Astrocyte (in vitro differentiated cells and primary cell): ENCODE measurements around the gene MCTP1. TPM values are rescaled to one million over a fixed set of nuclear protein-coding genes. Genes with fewer than 3 reads are reported as not detected.

Experiments used
- DNase-seq: peaks from one replicate; pipeline ENCODE4 v3.0.0-alpha.2; 2010; ENCODE audit warnings: low read depth
- FAIRE-seq: peaks from 2 replicates; lab custom pipeline; 2011; peaks lifted over from hg19 to GRCh38; lab: Jason Lieb, UNC
- H2AFZ ChIP-seq: 2 replicates; pipeline ENCODE4 v1.6.0; 2012; ENCODE audit warnings: low read depth, low read length, inconsistent platforms
- H3K27ac ChIP-seq: 2 replicates; pipeline ENCODE4 v1.5.1; 2011; ENCODE audit warnings: low read depth, low read length, inconsistent platforms
- H3K27me3 ChIP-seq: 2 replicates; pipeline ENCODE4 v1.6.0; 2011; ENCODE audit warnings: low read length, inconsistent platforms; ENCODE audit not compliant: insufficient read depth
- H3K36me3 ChIP-seq: 2 replicates; pipeline ENCODE4 v1.5.1; 2011; ENCODE audit warnings: low read length, inconsistent platforms; ENCODE audit not compliant: insufficient read depth
- H3K4me1 ChIP-seq: 2 replicates; pipeline ENCODE4 v1.5.1; 2011; ENCODE audit warnings: low read length, inconsistent platforms; ENCODE audit not compliant: insufficient read depth
- H3K4me2 ChIP-seq: 2 replicates; pipeline ENCODE4 v1.6.0; 2012; ENCODE audit warnings: low read length, inconsistent platforms
- H3K4me3 ChIP-seq: 2 replicates; pipeline ENCODE4 v1.5.1; 2011; ENCODE audit warnings: low read depth, mild to moderate bottlenecking, low read length, inconsistent platforms; ENCODE audit not compliant: insufficient read depth
- H3K79me2 ChIP-seq: 2 replicates; pipeline ENCODE4 v1.6.0; 2012; ENCODE audit warnings: mild to moderate bottlenecking, low read length, inconsistent platforms; ENCODE audit not compliant: insufficient read depth
- H3K9ac ChIP-seq: 2 replicates; pipeline ENCODE4 v1.6.0; 2012; ENCODE audit warnings: mild to moderate bottlenecking, low read length, inconsistent platforms
- H3K9me3 ChIP-seq: 2 replicates; pipeline ENCODE4 v1.5.1; 2012; ENCODE audit warnings: low read depth, mild to moderate bottlenecking, low read length, inconsistent platforms; ENCODE audit not compliant: insufficient read depth
- H4K20me1 ChIP-seq: 2 replicates; pipeline ENCODE4 v1.6.0; 2012; ENCODE audit warnings: low read length, inconsistent platforms; ENCODE audit not compliant: insufficient read depth
- H3K27ac Mint-ChIP-seq: one replicate; pipeline ENCODE4 v1.8.0; 2021; ENCODE audit warnings: mild to moderate bottlenecking, mixed read lengths; ENCODE audit not compliant: unreplicated experiment
- H3K27me3 Mint-ChIP-seq: one replicate; pipeline ENCODE4 v1.8.0; 2021; ENCODE audit warnings: low read depth, mixed read lengths; ENCODE audit not compliant: unreplicated experiment
- H3K36me3 Mint-ChIP-seq: one replicate; pipeline ENCODE4 v1.8.0; 2021; ENCODE audit warnings: low read depth, mixed read lengths; ENCODE audit not compliant: unreplicated experiment
- H3K4me1 Mint-ChIP-seq: one replicate; pipeline ENCODE4 v1.8.0; 2021; ENCODE audit warnings: low read depth, mixed read lengths; ENCODE audit not compliant: unreplicated experiment
- H3K4me3 Mint-ChIP-seq: one replicate; pipeline ENCODE4 v1.8.0; 2021; ENCODE audit warnings: mild to moderate bottlenecking, moderate library complexity, mixed read lengths; ENCODE audit not compliant: unreplicated experiment
- H3K9me3 Mint-ChIP-seq: one replicate; pipeline ENCODE4 v1.8.0; 2021; ENCODE audit warnings: mild to moderate bottlenecking, mixed read lengths; ENCODE audit not compliant: unreplicated experiment
- EZH2 ChIP-seq: IDR thresholded peaks from 2 replicates; pipeline ENCODE4 v1.6.1; 2012; ENCODE audit warnings: mild to moderate bottlenecking, low read length, inconsistent platforms; ENCODE audit not compliant: insufficient read depth
- total RNA-seq: library from RNA; stranded (reverse); gene quantifications from 2 replicates; pipeline ENCODE4 v1.2.1, GENCODE V29; 2021
- TF ChIP-seq, protein P1 (sequence below): IDR thresholded peaks from 2 replicates; pipeline ENCODE4 v1.5.1; 2011; ENCODE audit warnings: low read depth, mild to moderate bottlenecking, inconsistent platforms, low read length, moderate library complexity; ENCODE audit not compliant: insufficient read depth

Gene MCTP1
- total RNA-seq, 1 donor from 2014 or later: 40.6 TPM

DNA sequence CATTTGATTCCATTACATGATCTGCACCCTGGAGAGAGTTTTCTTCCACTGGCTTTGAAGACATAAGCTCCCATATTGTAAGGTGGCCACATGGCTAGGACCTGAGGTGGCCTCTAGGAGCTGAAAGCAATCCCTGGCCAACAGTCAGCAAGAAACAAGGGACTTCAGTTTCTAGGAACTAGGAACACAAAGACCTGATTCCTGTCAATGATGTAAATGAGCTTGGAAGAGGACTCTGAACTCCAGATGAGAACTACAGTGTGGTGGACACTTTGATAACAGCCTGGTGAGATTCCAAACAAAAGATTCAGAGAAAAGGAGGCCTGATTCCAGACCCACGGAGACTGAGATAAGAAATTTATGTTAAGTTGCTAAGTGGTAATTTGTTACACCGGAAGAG, 129.0 kb downstream of the MCTP1 start:
- Mint-ChIP-seq H3K9me3 (no peaks in the 10 kb centered on the region), H3K36me3 (peaks cover 4% of the 10 kb centered on the region), H3K4me3 (no peak overlapping the region), H3K27ac (no peak overlapping the region), H3K27me3 (no peaks in the 10 kb centered on the region), H3K4me1 (peaks cover 4% of the 10 kb centered on the region)
- no peaks in the 10 kb centered on the region for H3K79me2 ChIP-seq
- H3K4me2 ChIP-seq: no peak overlapping the region
- H3K27me3 ChIP-seq: no peaks in the 10 kb centered on the region
- no peaks in the 10 kb centered on the region for H3K9me3 ChIP-seq
- no peak overlapping the region for H2AFZ ChIP-seq
- DNase-seq (no peak), FAIRE-seq (no peak)
- H3K4me1 ChIP-seq: no peaks in the 10 kb centered on the region
- H3K4me3 ChIP-seq: no peak overlapping the region
- H3K36me3 ChIP-seq: no peaks in the 10 kb centered on the region
- H3K27ac ChIP-seq: no peak overlapping the region
- H4K20me1 ChIP-seq: no peaks in the 10 kb centered on the region
- no peak overlapping the region for H3K9ac ChIP-seq
- TF ChIP-seq, protein P1, sequence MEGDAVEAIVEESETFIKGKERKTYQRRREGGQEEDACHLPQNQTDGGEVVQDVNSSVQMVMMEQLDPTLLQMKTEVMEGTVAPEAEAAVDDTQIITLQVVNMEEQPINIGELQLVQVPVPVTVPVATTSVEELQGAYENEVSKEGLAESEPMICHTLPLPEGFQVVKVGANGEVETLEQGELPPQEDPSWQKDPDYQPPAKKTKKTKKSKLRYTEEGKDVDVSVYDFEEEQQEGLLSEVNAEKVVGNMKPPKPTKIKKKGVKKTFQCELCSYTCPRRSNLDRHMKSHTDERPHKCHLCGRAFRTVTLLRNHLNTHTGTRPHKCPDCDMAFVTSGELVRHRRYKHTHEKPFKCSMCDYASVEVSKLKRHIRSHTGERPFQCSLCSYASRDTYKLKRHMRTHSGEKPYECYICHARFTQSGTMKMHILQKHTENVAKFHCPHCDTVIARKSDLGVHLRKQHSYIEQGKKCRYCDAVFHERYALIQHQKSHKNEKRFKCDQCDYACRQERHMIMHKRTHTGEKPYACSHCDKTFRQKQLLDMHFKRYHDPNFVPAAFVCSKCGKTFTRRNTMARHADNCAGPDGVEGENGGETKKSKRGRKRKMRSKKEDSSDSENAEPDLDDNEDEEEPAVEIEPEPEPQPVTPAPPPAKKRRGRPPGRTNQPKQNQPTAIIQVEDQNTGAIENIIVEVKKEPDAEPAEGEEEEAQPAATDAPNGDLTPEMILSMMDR: no peak
- no peak for TF ChIP-seq EZH2

DNA sequence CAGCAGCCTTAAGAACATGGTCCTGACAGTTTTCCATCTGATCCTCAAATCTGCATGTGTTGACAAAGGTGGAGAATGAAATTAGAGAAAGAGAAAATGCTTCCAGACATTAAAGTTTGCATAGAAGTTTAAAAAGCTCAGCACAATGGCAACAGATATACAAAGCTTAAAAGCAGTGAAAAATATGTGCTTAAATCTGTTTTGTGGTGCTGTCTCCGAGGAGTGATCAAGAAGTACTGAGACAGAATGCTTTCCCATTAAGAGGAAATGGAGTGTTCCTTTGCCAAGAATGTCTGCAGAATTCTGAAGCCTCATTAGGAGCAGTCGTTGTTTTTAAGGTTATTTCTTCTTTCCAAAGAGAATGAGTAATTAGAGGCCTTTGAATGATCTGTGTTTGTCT, 131.4 kb downstream of the MCTP1 start:
- no peaks in the 10 kb centered on the region for H3K27me3 Mint-ChIP-seq
- H3K4me1 Mint-ChIP-seq: peaks cover 6% of the 10 kb centered on the region
- peaks cover 2% of the 10 kb centered on the region for H3K9me3 Mint-ChIP-seq
- H3K36me3 Mint-ChIP-seq: peaks cover 6% of the 10 kb centered on the region
- H3K27ac Mint-ChIP-seq: peak overlapping the region; percentile 13
- TF ChIP-seq EZH2: no peak
- TF ChIP-seq, protein P1: no peak
- Histone ChIP-seq H3K79me2 (no peaks in the 10 kb centered on the region), H4K20me1 (no peaks in the 10 kb centered on the region), H3K36me3 (no peaks in the 10 kb centered on the region), H3K9me3 (no peaks in the 10 kb centered on the region), H3K27ac (no peak overlapping the region), H3K4me3 (no peak overlapping the region), H3K4me1 (no peaks in the 10 kb centered on the region), H2AFZ (no peak overlapping the region), H3K4me2 (no peak overlapping the region), H3K9ac (no peak overlapping the region), H3K27me3 (no peaks in the 10 kb centered on the region)
- no peak for FAIRE-seq
- no peak overlapping the region for H3K4me3 Mint-ChIP-seq
- DNase-seq: no peak

DNA sequence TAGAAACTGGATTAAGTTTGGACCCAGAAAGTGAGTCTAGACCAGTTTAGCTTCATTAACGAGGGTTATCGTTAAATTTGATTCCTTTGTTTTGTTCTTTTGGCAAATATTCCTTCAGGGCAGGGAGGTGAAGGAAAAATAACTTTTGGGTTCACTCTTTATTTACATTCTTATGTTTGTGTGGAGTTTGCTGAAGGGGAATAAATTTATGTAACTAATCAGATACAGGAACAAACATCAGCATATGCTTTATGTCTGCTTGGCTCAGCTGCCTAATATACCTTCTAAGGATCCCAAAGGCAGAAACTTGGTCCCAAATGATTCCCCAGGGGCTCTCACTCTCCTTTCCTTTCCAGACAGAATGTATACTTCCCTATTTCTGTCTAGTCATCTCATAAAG, 132.4 kb downstream of the MCTP1 start:
- Histone ChIP-seq H2AFZ (no peak overlapping the region), H3K4me1 (no peaks in the 10 kb centered on the region), H3K4me3 (no peak overlapping the region), H3K27me3 (no peaks in the 10 kb centered on the region), H3K9me3 (no peaks in the 10 kb centered on the region), H4K20me1 (no peaks in the 10 kb centered on the region), H3K27ac (no peak overlapping the region), H3K9ac (no peak overlapping the region), H3K79me2 (no peaks in the 10 kb centered on the region), H3K36me3 (no peaks in the 10 kb centered on the region), H3K4me2 (no peak overlapping the region)
- peaks cover 12% of the 10 kb centered on the region for H3K9me3 Mint-ChIP-seq
- no peak overlapping the region for H3K4me3 Mint-ChIP-seq
- DNase-seq (no peak), FAIRE-seq (no peak)
- H3K27ac Mint-ChIP-seq: no peak overlapping the region
- H3K36me3 Mint-ChIP-seq: peaks cover 8% of the 10 kb centered on the region
- no peak for TF ChIP-seq EZH2
- TF ChIP-seq, protein P1: no peak
- no peaks in the 10 kb centered on the region for H3K27me3 Mint-ChIP-seq
- H3K4me1 Mint-ChIP-seq: peaks cover 8% of the 10 kb centered on the region
